Endothelial cell (in vitro differentiated cells): ENCODE data around the gene DEGS2. TPM values are rescaled to one million over a fixed set of nuclear protein-coding genes. Genes with fewer than 3 reads are reported as not detected.
"Not testable (repeated sequence)": the region's sequence is repeated elsewhere in the genome, so short reads cannot be mapped to it uniquely, and the experiment has no call there.

Source experiments
- DNase-seq: peaks from one replicate; pipeline ENCODE4 v3.0.0; 2021; ENCODE audit warnings: low spot score
- H3K27ac Mint-ChIP-seq: one replicate; pipeline ENCODE4 v1.8.0; 2021; ENCODE audit warnings: mixed read lengths, inconsistent platforms; ENCODE audit not compliant: unreplicated experiment
- H3K27me3 Mint-ChIP-seq: one replicate; pipeline ENCODE4 v1.8.0; 2021; ENCODE audit warnings: mild to moderate bottlenecking, moderate library complexity, mixed read lengths, inconsistent platforms; ENCODE audit not compliant: unreplicated experiment
- H3K36me3 Mint-ChIP-seq: one replicate; pipeline ENCODE4 v1.8.0; 2021; ENCODE audit warnings: mild to moderate bottlenecking, low read depth, mixed read lengths, inconsistent platforms; ENCODE audit not compliant: unreplicated experiment
- H3K4me1 Mint-ChIP-seq: one replicate; pipeline ENCODE4 v1.8.0; 2021; ENCODE audit warnings: mild to moderate bottlenecking, mixed read lengths, inconsistent platforms; ENCODE audit not compliant: unreplicated experiment
- H3K4me3 Mint-ChIP-seq: one replicate; pipeline ENCODE4 v1.8.0; 2021; ENCODE audit warnings: mild to moderate bottlenecking, mixed read lengths, inconsistent platforms; ENCODE audit not compliant: unreplicated experiment
- H3K9me3 Mint-ChIP-seq: one replicate; pipeline ENCODE4 v1.8.0; 2021; ENCODE audit warnings: mixed read lengths, inconsistent platforms; ENCODE audit not compliant: unreplicated experiment
- total RNA-seq: library from RNA; stranded (reverse); fragmentation: NEBNext Ultra II Directional; extraction: Animal tissue kit (Norgen Biotek cat#: 25700); gene quantifications from one replicate; pipeline ENCODE4 v1.2.1, GENCODE V29; 2021; ENCODE audit not compliant: unreplicated experiment
- TF ChIP-seq, protein P1 (sequence below): fragments of 200-600 bp; sonication (generic); IDR thresholded peaks from one replicate; pipeline ENCODE4 v1.5.0; 2021; ENCODE audit warnings: antibody characterized with exemption; ENCODE audit not compliant: unreplicated experiment

Gene DEGS2
- total RNA-seq, 1 donor from 2014 or later, result not detected

DNA sequence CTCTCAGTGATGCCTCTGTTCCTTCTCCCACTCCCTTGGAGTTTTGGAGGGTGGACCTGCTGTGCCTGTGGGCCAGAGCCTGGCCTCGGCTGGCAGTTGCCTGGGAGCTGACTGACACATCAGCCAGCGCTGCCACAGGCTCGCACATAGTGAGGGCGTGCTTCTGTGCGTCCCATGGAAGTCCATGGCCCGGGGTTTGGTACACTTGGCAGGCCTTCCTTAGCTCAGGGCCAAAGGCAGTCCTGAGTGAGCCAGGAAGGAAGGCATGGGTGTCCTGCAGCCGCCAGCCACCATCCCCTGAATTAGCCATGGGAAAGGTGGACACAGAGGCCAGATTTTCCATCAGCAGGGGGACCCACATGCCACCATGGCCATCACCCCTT lies 1.1 kb upstream of the DEGS2 start:
- Mint-ChIP-seq H3K36me3 (peaks cover 5% of the 10 kb centered on the region), H3K9me3 (no peaks in the 10 kb centered on the region), H3K27me3 (peaks cover 13% of the 10 kb centered on the region), H3K27ac (no peak overlapping the region), H3K4me1 (peaks cover 4% of the 10 kb centered on the region), H3K4me3 (no peak overlapping the region)
- TF ChIP-seq, protein P1, sequence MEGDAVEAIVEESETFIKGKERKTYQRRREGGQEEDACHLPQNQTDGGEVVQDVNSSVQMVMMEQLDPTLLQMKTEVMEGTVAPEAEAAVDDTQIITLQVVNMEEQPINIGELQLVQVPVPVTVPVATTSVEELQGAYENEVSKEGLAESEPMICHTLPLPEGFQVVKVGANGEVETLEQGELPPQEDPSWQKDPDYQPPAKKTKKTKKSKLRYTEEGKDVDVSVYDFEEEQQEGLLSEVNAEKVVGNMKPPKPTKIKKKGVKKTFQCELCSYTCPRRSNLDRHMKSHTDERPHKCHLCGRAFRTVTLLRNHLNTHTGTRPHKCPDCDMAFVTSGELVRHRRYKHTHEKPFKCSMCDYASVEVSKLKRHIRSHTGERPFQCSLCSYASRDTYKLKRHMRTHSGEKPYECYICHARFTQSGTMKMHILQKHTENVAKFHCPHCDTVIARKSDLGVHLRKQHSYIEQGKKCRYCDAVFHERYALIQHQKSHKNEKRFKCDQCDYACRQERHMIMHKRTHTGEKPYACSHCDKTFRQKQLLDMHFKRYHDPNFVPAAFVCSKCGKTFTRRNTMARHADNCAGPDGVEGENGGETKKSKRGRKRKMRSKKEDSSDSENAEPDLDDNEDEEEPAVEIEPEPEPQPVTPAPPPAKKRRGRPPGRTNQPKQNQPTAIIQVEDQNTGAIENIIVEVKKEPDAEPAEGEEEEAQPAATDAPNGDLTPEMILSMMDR, result no peak
- no peak for DNase-seq

DNA sequence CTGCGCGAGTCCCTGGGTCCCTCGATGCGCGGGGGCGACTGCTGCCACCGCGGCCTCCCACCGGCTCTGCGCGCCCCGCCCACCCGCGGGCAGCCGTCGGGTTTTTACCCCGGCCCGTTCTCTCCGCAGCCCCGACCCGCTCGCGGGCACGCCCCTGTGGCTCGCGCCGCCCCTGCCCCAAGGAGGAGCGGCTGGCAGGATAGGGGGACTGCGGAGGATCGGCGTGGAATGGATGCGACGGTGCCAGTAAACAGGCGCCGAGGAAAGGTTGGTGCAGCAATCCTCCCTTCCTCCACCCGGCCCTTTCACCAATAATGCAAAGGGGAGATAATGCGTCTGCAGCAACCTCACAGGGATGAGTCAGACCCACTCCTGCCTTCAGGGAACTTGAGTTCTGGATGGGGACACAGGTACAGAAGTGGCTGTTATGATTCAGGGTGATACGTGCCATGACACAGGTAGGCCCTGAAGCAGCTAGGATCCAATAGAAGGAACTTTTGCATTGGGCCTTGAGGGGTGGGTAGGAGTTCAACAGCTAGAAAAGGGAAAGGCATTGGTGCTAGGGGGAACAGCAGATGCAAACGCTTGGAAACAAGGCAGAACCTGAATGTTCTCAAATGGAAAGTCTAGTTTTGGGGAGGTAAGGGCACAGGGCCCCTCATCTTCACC lies 554 bp upstream of the DEGS2 start:
- H3K27me3 Mint-ChIP-seq, result peaks cover 13% of the 10 kb centered on the region
- DNase-seq, result no peak
- peaks cover 7% of the 10 kb centered on the region for H3K36me3 Mint-ChIP-seq
- TF ChIP-seq, protein P1, result no peak
- no peaks in the 10 kb centered on the region for H3K9me3 Mint-ChIP-seq
- H3K4me1 Mint-ChIP-seq, result peaks cover 1% of the 10 kb centered on the region
- H3K27ac Mint-ChIP-seq, result no peak overlapping the region
- peak overlapping the region; percentile 42 for H3K4me3 Mint-ChIP-seq

DNA sequence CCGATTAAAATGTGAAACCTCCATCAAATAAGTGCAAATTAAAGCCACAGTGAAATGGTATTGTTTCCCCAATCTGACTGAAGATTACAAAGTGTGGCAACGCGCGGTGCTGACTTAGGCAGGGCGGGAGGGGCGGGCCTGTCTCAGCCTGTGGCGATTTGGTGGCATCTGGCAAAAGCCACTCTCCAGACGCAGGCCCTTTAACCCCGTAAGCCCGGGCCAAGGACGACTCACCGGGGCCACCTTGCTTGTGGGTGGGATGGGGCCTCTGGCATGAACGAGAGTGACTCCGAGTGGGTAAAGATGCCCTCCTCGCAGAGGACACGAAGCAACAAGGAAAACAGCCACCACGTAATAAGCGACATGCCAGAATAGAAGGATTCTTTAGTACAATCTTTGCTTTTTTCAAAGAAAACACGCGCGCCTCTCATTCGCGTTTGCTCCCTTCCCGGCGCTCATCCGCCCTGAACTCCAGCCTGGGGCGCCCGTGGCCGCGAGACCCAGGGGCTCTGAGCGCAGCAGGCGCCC lies 815 bp downstream of the DEGS2 start:
- DNase-seq, result no peak
- Mint-ChIP-seq H3K27ac (no peak overlapping the region), H3K36me3 (peaks cover 7% of the 10 kb centered on the region), H3K9me3 (no peaks in the 10 kb centered on the region), H3K4me1 (no peaks in the 10 kb centered on the region), H3K4me3 (no peak overlapping the region), H3K27me3 (peaks cover 13% of the 10 kb centered on the region)
- TF ChIP-seq, protein P1, result no peak

DNA sequence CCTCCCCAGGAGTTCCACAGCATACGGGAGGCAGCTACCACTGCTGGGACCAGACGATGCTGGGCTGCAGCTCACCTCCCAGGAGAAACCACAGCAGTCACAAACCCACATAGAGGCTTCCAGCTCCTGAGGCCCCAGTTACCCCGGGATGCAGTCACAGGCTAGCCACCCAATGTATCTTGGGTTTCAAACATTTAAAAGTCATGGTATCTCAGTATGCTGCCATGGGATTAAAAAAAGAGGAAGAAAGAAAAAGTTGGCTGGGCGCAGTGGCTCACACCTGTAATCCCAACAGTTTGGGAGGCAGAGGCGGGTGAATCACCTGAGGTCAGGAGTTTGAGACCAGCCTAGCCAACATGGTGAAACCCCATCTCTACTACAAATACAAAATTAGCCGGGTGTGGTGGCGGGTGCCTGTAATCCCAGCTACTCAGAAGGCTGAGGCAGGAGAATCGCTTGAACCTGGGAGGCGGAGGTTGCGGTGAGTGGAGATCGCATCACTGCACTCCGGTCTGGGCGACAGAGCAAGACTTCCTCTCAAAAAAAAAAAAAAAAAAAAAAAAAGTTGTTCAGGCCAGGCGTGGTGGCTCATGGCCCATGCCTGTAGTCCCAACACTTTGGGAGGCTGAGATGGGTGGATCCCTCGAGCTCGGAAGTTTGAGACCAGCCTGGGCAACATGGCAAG lies 1.8 kb downstream of the DEGS2 start:
- H3K9me3 Mint-ChIP-seq, H3K4me3 Mint-ChIP-seq, H3K4me1 Mint-ChIP-seq, H3K27ac Mint-ChIP-seq, H3K36me3 Mint-ChIP-seq, DNase-seq: not testable (repeated sequence)
- peaks cover 13% of the 10 kb centered on the region for H3K27me3 Mint-ChIP-seq

DNA sequence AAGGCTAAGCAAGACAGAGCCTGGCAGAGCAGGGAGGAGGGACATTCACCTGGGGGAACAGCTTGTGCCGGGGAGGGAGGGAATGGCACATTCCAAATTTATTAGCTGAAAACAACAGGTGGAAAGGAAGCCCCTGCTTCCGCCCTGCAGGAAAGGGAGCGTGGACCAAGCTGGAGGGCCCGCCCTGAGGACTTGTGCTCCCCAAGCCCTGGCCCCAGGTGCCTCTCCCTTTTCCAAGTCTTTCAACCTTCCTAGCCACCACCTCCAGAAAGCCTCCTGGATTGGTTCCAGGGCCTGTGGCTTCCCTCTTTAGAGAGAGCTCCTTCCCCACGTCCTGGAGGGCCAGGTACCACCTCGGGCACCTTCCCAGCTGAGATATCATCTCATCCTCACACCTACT lies 2.7 kb downstream of the DEGS2 start:
- H3K27ac Mint-ChIP-seq, result no peak overlapping the region
- H3K4me3 Mint-ChIP-seq, result no peak overlapping the region
- H3K27me3 Mint-ChIP-seq, result peaks cover 19% of the 10 kb centered on the region
- TF ChIP-seq, protein P1, result no peak
- H3K9me3 Mint-ChIP-seq, result no peaks in the 10 kb centered on the region
- DNase-seq, result no peak
- peaks cover 7% of the 10 kb centered on the region for H3K36me3 Mint-ChIP-seq
- no peaks in the 10 kb centered on the region for H3K4me1 Mint-ChIP-seq
